HG02610 (cell line): ENCODE measurements around the gene GSE1.

Experiments
- ATAC-seq: cut with Tn5 transposase; IDR thresholded peaks from one replicate; pipeline ENCODE4 v1.9.1; 2021; ENCODE audit warnings: mild to moderate bottlenecking, moderate library complexity; ENCODE audit not compliant: unreplicated experiment

Gene GSE1

GRCh38 chr16:85605051-85605911 is 7.8 kb upstream of the GSE1 start:
- ATAC-seq, result no peak

- no peak for ATAC-seq
Observed at GRCh38 chr16:85605912-85606841, 6.9 kb upstream of the GSE1 start.

GRCh38 chr16:85606904-85607303 is 6.2 kb upstream of the GSE1 start:
- no peak for ATAC-seq

- ATAC-seq, result no peak
Observed at GRCh38 chr16:85607321-85607765, 5.8 kb upstream of the GSE1 start.

- no peak for ATAC-seq
Observed at GRCh38 chr16:85607796-85608514, 5.2 kb upstream of the GSE1 start.

- no peak for ATAC-seq
Observed at GRCh38 chr16:85608515-85608885, 4.6 kb upstream of the GSE1 start.

- ATAC-seq, result no peak
Observed at GRCh38 chr16:85608887-85609286, 4.2 kb upstream of the GSE1 start.

GRCh38 chr16:85609539-85609938 is 3.6 kb upstream of the GSE1 start:
- ATAC-seq, result no peak

- no peak for ATAC-seq
Observed at GRCh38 chr16:85610059-85610445, 3.1 kb upstream of the GSE1 start.

- peak; percentile 35 for ATAC-seq
Observed at GRCh38 chr16:85610446-85611193, 2.5 kb upstream of the GSE1 start.

- ATAC-seq, result no peak
Observed at GRCh38 chr16:85611194-85611443, 2.0 kb upstream of the GSE1 start.

GRCh38 chr16:85611444-85612190 is 1.5 kb upstream of the GSE1 start:
- no peak for ATAC-seq

GRCh38 chr16:85612191-85612800 is 826 bp upstream of the GSE1 start:
- no peak for ATAC-seq

- no peak for ATAC-seq
Observed at GRCh38 chr16:85613604-85614337, 649 bp downstream of the GSE1 start.

- no peak for ATAC-seq
Observed at GRCh38 chr16:85614338-85615013, 1.4 kb downstream of the GSE1 start.

- ATAC-seq, result no peak
Observed at GRCh38 chr16:85615014-85615851, 2.1 kb downstream of the GSE1 start.

- peak; percentile 51 for ATAC-seq
Observed at GRCh38 chr16:85615852-85616606, 2.9 kb downstream of the GSE1 start.
